Germinal center (tissue), 1 donor: ENCODE results near the gene USP44.
A peak's percentile ranks its signal among the peaks of the same experiment; 100 is the strongest.
"Not testable (repeated sequence)": the region's sequence is repeated elsewhere in the genome, so short reads cannot be mapped to it uniquely, and the experiment has no call there.

Experiments used
- DNase-seq: peaks from one replicate; pipeline ENCODE4 v3.0.0; 2012; ENCODE audit warnings: mixed read lengths, low spot score

USP44 gene

GRCh38 chr12:95506707-95507523 lies 44.4 kb downstream of the USP44 start:
- DNase-seq = no peak

- no peak for DNase-seq
Observed at GRCh38 chr12:95505039-95505438, 46.2 kb downstream of the USP44 start.

GRCh38 chr12:95504140-95504539 lies 47.1 kb downstream of the USP44 start:
- DNase-seq = no peak

GRCh38 chr12:95499772-95500171 lies 51.5 kb downstream of the USP44 start:
- no peak for DNase-seq

- DNase-seq = no peak
Observed at GRCh38 chr12:95498968-95499367, 52.3 kb downstream of the USP44 start.

- DNase-seq = no peak
Observed at GRCh38 chr12:95497031-95497430, 54.2 kb downstream of the USP44 start.

- no peak for DNase-seq
Observed at GRCh38 chr12:95495433-95495832, 55.8 kb downstream of the USP44 start.

GRCh38 chr12:95494888-95495287 lies 56.4 kb downstream of the USP44 start:
- DNase-seq = no peak

GRCh38 chr12:95492462-95492861 lies 58.8 kb downstream of the USP44 start:
- no peak for DNase-seq

- no peak for DNase-seq
Observed at GRCh38 chr12:95487024-95487423, 64.3 kb downstream of the USP44 start.

GRCh38 chr12:95484524-95484923 lies 66.8 kb downstream of the USP44 start:
- no peak for DNase-seq

GRCh38 chr12:95482564-95482963 lies 68.7 kb downstream of the USP44 start:
- DNase-seq = not testable (repeated sequence)

GRCh38 chr12:95481888-95482287 lies 69.4 kb downstream of the USP44 start:
- no peak for DNase-seq

GRCh38 chr12:95481072-95481471 lies 70.2 kb downstream of the USP44 start:
- no peak for DNase-seq

- DNase-seq = no peak
Observed at GRCh38 chr12:95480230-95480629, 71.0 kb downstream of the USP44 start.

- no peak for DNase-seq
Observed at GRCh38 chr12:95474660-95474958, 76.7 kb downstream of the USP44 start.

- peak; percentile 90 for DNase-seq
Observed at GRCh38 chr12:95473884-95474659, 77.2 kb downstream of the USP44 start, which contains the start of gene METAP2. TSS of gene METAP2 (plus strand) at chr12:95474152. CDS start at chr12:95474180, 28 bp downstream.

- DNase-seq = peak; percentile 48
Observed at GRCh38 chr12:95473231-95473883, 77.9 kb downstream of the USP44 start.

- no peak for DNase-seq
Observed at GRCh38 chr12:95470300-95470699, 81.0 kb downstream of the USP44 start.
